ENCODE measurements around the gene ARL8A. TPM values are rescaled to one million over a fixed set of nuclear protein-coding genes. Genes with fewer than 3 reads are reported as not detected.

The ARL8A gene
- total RNA-seq, 1 donor from 2014 or later, result 75.8 TPM

DNA sequence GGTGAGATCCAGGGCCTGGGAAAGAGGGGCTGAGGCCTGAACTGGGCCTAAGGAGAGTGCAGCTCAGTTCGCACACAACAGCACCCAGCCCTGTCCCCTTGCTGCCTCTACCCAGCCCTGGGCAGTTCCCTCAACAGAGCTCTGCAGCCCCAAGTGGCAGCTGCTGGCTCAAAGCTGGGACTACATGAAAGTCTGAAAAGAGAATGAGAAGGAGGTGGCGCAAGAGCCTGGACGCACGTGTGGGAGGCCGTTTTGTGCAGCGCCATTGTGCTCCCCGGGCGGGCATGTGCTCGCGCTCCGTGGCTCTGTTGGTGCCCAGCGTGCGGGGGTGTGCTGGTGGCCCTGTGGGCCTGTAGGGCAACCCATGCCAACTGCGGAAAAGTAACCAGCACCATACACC lies 11.5 kb downstream of the ARL8A start:
- no peaks in the 10 kb centered on the region for H3K27me3 Mint-ChIP-seq (ENCODE audit: unreplicated experiment)
- no peak for DNase-seq (ENCODE audit: extremely low spot score, unreplicated experiment)
- no peak overlapping the region for H3K27ac Mint-ChIP-seq (ENCODE audit: unreplicated experiment)
- TF ChIP-seq, protein P1, sequence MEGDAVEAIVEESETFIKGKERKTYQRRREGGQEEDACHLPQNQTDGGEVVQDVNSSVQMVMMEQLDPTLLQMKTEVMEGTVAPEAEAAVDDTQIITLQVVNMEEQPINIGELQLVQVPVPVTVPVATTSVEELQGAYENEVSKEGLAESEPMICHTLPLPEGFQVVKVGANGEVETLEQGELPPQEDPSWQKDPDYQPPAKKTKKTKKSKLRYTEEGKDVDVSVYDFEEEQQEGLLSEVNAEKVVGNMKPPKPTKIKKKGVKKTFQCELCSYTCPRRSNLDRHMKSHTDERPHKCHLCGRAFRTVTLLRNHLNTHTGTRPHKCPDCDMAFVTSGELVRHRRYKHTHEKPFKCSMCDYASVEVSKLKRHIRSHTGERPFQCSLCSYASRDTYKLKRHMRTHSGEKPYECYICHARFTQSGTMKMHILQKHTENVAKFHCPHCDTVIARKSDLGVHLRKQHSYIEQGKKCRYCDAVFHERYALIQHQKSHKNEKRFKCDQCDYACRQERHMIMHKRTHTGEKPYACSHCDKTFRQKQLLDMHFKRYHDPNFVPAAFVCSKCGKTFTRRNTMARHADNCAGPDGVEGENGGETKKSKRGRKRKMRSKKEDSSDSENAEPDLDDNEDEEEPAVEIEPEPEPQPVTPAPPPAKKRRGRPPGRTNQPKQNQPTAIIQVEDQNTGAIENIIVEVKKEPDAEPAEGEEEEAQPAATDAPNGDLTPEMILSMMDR (IDR thresholded peaks at IDR 0.05), result no peak
- H3K9me3 Mint-ChIP-seq (ENCODE audit: unreplicated experiment), result no peaks in the 10 kb centered on the region
- no peaks in the 10 kb centered on the region for H3K4me1 Mint-ChIP-seq (ENCODE audit: unreplicated experiment)
- peaks cover 9% of the 10 kb centered on the region for H3K36me3 Mint-ChIP-seq (ENCODE audit: unreplicated experiment)
- H3K4me3 Mint-ChIP-seq (ENCODE audit: unreplicated experiment), result no peak overlapping the region

DNA sequence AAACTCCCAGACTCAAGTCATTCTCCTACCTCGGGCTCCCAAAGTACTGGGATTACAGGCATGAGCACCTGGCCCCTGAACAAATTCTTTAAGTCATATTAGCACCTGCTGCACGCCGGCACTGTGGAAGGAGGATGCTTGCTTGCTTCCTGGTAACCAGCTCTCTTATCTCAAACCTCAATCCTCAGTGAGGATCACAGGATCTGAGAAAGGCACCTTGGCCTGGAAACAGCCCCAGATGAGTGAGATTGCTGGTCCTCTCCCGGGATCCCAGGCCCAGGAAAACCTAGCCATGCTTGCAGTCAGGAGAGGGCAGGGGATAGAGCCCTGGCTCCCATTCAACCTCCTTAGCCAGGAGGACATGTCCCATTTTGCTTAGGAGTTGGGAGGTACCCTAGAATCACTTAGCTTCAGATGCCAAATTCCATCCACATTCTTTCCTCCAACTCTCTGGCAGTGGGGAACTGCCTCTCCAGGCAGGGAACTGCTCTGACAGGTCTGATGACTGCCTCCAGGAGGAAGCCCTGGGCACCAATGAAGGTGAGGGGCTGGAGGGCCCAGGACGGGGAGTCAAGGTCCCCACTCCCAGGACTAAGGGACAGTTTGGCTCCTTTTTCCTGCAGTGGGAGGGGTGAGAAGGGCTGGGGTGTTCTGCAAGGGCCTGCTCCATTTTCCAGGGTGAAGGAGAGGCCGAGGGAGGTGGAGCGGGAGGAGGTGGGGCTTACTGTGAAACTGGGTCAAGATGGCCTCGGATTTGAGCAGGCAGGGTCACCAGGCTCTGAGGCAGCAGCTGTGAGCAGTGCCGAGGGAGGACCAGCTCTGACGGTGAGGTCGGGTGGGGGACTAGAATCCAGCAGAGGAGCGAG lies 12.3 kb downstream of the ARL8A start:
- Mint-ChIP-seq H3K36me3 (ENCODE audit: unreplicated experiment) (peaks cover 9% of the 10 kb centered on the region), H3K4me3 (ENCODE audit: unreplicated experiment) (no peak overlapping the region), H3K27ac (ENCODE audit: unreplicated experiment) (no peak overlapping the region), H3K4me1 (ENCODE audit: unreplicated experiment) (no peaks in the 10 kb centered on the region), H3K9me3 (ENCODE audit: unreplicated experiment) (no peaks in the 10 kb centered on the region), H3K27me3 (ENCODE audit: unreplicated experiment) (no peaks in the 10 kb centered on the region)
- TF ChIP-seq, protein P1 (IDR thresholded peaks at IDR 0.05), result no peak
- DNase-seq (ENCODE audit: extremely low spot score, unreplicated experiment), result no peak

DNA sequence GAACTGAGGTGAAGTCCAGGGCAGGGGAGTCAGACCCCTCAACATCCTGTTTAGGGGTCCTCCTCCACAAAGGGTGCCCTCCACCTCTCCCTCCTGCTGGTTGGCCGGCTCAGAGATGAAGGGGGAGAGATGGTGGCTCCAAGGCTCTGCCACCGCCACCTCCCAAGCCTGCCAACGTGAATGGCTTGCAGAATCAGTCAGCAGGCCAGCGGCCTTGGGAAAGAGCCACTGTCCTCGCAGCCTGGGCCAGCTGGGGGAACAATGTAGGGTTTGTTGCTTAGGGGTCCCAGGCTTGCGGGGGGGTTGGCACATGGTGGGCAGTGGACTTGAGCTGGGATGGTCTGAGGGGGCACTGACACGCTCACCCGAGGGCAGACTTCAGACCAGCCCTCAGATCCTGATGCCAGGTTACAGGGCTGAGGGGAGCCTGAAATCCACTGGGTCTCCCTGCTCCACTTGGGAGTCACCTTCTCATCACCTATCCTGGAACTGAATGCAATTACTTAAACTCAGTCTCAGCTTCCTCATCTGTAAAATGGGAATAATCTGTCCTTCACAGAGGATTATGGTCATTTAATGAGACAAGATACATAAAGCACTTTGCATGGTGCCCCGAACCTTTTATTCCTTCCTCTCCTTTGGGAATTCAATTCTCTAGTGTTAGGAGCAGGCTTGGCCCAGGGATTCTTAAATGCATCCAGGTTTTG lies 13.6 kb downstream of the ARL8A start:
- no peak overlapping the region for H3K4me3 Mint-ChIP-seq (ENCODE audit: unreplicated experiment)
- no peaks in the 10 kb centered on the region for H3K27me3 Mint-ChIP-seq (ENCODE audit: unreplicated experiment)
- H3K27ac Mint-ChIP-seq (ENCODE audit: unreplicated experiment), result no peak overlapping the region
- H3K9me3 Mint-ChIP-seq (ENCODE audit: unreplicated experiment), result no peaks in the 10 kb centered on the region
- H3K36me3 Mint-ChIP-seq (ENCODE audit: unreplicated experiment), result peaks cover 9% of the 10 kb centered on the region
- no peaks in the 10 kb centered on the region for H3K4me1 Mint-ChIP-seq (ENCODE audit: unreplicated experiment)
- TF ChIP-seq, protein P1 (IDR thresholded peaks at IDR 0.05), result no peak
- DNase-seq (ENCODE audit: extremely low spot score, unreplicated experiment), result no peak

DNA sequence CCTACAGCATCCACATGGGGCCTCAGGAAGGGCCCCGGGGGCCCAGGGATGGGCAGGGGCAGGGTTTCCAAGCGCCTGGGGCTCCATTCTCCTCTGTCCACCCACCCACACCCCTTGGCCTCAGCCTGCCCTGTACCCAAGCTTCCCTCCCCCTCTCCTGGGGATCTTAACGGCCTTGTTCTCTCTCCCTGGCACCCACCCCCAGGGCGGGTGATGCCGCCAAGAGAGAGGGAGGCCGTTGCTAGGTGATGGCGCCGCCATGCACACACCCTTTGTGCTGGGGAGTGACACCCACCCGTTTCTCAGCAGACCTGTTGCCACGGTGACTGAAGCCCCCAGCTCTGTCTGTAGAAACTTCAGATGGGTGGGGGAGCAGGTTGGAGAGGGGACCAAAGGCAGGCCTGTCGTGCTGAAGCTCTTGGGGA lies 14.2 kb downstream of the ARL8A start:
- no peak overlapping the region for H3K4me3 Mint-ChIP-seq (ENCODE audit: unreplicated experiment)
- no peaks in the 10 kb centered on the region for H3K4me1 Mint-ChIP-seq (ENCODE audit: unreplicated experiment)
- no peaks in the 10 kb centered on the region for H3K27me3 Mint-ChIP-seq (ENCODE audit: unreplicated experiment)
- peaks cover 9% of the 10 kb centered on the region for H3K36me3 Mint-ChIP-seq (ENCODE audit: unreplicated experiment)
- no peak overlapping the region for H3K27ac Mint-ChIP-seq (ENCODE audit: unreplicated experiment)
- TF ChIP-seq, protein P1 (IDR thresholded peaks at IDR 0.05), result no peak
- no peaks in the 10 kb centered on the region for H3K9me3 Mint-ChIP-seq (ENCODE audit: unreplicated experiment)
- no peak for DNase-seq (ENCODE audit: extremely low spot score, unreplicated experiment)

Measured in osteocyte (in vitro differentiated cells).